Stomach (tissue), 4 donors: ENCODE data around the gene MAGIX.

Source experiments
- CTCF ChIP-seq, 7 experiments: fragments of 450-650 bp in 4 of 7; fragments of 200-600 bp in 3 of 7; sonication (generic) in 3 of 7; IDR thresholded peaks; one replicate each; pipeline ENCODE4 v1.5.1; 2016 to 2019; ENCODE audit warnings: antibody characterized with exemption in 7 of 7, control low read depth in 2 of 7, mild to moderate bottlenecking in 1 of 7
- EP300 ChIP-seq: sonication (generic); formaldehyde crosslinking; IDR thresholded peaks from one replicate; pipeline ENCODE4 v1.6.1; 2017; ENCODE audit warnings: antibody characterized with exemption
- POLR2A ChIP-seq, 4 donors: fragments of 450-650 bp; IDR thresholded peaks; one replicate each; pipeline ENCODE4 v1.6.1; 2016; ENCODE audit warnings: antibody characterized with exemption in 4 of 4, control low read depth in 2 of 4, mild to moderate bottlenecking in 1 of 4, moderate library complexity in 1 of 4
- POLR2AphosphoS5 ChIP-seq, 3 donors: sonication (generic); formaldehyde crosslinking; IDR thresholded peaks; one replicate each; pipeline ENCODE4 v1.6.1; 2016; ENCODE audit warnings: antibody characterized with exemption in 3 of 3

GRCh38 chrX:49116076-49116475 lies 46.5 kb upstream of the MAGIX start:
- TF ChIP-seq POLR2AphosphoS5 (IDR thresholded peaks at IDR 0.05): no peak
- no peak for TF ChIP-seq CTCF (IDR thresholded peaks at IDR 0.05)
- no peak for TF ChIP-seq EP300
- no peak for TF ChIP-seq POLR2A (IDR thresholded peaks at IDR 0.05)
